Body of pancreas (tissue), 4 donors: ENCODE data around the gene PEPD. TPM values are rescaled to one million over a fixed set of nuclear protein-coding genes. Genes with fewer than 3 reads are reported as not detected.

Experiments
- ATAC-seq: fragments of 150-250 bp; one replicate; pipeline ENCODE4 v1.9.1; 2016
- DNase-seq, 4 donors: peaks; one replicate each; pipeline ENCODE4 v3.0.0-alpha.2; 2019
- H3K27ac ChIP-seq, 4 donors: fragments of 200-600 bp; sonication (generic); 1 replicate in 3 of 4; 2 replicates in 1 of 4; pipeline versions ENCODE4 v1.5.1 to v1.6.1; 2016 to 2019; ENCODE audit warnings: mild to moderate bottlenecking in 1 of 4, mixed read lengths in 1 of 4, moderate library complexity in 1 of 4
- H3K27me3 ChIP-seq, 2 donors: fragments of 200-600 bp; sonication (generic); one replicate each; pipeline ENCODE4 v1.6.0; 2016; ENCODE audit warnings: mild to moderate bottlenecking in 1 of 2
- H3K36me3 ChIP-seq, 2 donors: fragments of 200-600 bp; sonication (generic); replicated peaks in 1 of 2; 2 replicates each; pipeline ENCODE4 v1.5.1; 2016; ENCODE audit warnings: low read depth in 2 of 2; ENCODE audit not compliant: insufficient read depth in 1 of 2
- H3K4me1 ChIP-seq: fragments of 200-600 bp; sonication (generic); one replicate; pipeline ENCODE4 v1.6.0; 2016
- H3K4me3 ChIP-seq, 2 donors: fragments of 200-600 bp; sonication (generic); 1 replicate in 1 of 2; 2 replicates in 1 of 2; pipeline ENCODE4 v1.5.1; 2016 to 2019
- H3K9me3 ChIP-seq, 3 donors: fragments of 200-600 bp; sonication (generic); 1 replicate in 2 of 3; 2 replicates in 1 of 3; pipeline ENCODE4 v1.5.1; 2016
- CTCF ChIP-seq, 7 experiments: fragments of 450-650 bp in 4 of 7; fragments of 200-600 bp in 3 of 7; sonication (generic) in 3 of 7; IDR thresholded peaks; one replicate each; pipeline ENCODE4 v1.5.1; 2016 to 2019; ENCODE audit warnings: antibody characterized with exemption in 7 of 7
- POLR2A ChIP-seq, 3 donors: fragments of 450-650 bp; IDR thresholded peaks; one replicate each; pipeline ENCODE4 v1.6.1; 2016; ENCODE audit warnings: antibody characterized with exemption in 3 of 3, mild to moderate bottlenecking in 2 of 3
- WGBS, 2 donors: methylation state at CpG; one replicate each; pipeline ENCODE4 v1.1.5; 2017; 5-methylcytosine and 5-hydroxymethylcytosine counted together
- intact Hi-C: fragments of 100-400 bp; cut with DNase I; formaldehyde crosslinking; loops from one replicate; pipeline ENCODE4 v1.15.1; 2023
- total RNA-seq, 2 donors: library from RNA; depleted of rRNA; stranded (reverse); fragments of >200 nt; gene quantifications; one replicate each; pipeline ENCODE4 v1.1.0, GENCODE V29; 2016

The PEPD gene
- total RNA-seq, 2 donors from 2014 or later = 33.2 to 54.7 TPM

GRCh38 chr19:33446330-33447293, 75.0 kb downstream of the PEPD start:
- no peaks in the 10 kb centered on the region for H3K27me3 ChIP-seq
- no peak overlapping the region for H3K27ac ChIP-seq
- no peak for ATAC-seq
- H3K9me3 ChIP-seq = no peaks in the 10 kb centered on the region
- H3K4me3 ChIP-seq = no peak overlapping the region
- no peaks in the 10 kb centered on the region for H3K4me1 ChIP-seq
- intact Hi-C loops = no loop called here
- TF ChIP-seq CTCF (IDR thresholded peaks at IDR 0.05) (no peak), POLR2A (IDR thresholded peaks at IDR 0.05) (no peak)
- H3K36me3 ChIP-seq = no peaks in the 10 kb centered on the region
- WGBS, 2 donors = 88 to 89% methylated on average over 13 to 23 of the region's 23 CpGs
- no peak for DNase-seq

- Histone ChIP-seq H3K4me3 (no peak overlapping the region), H3K4me1 (no peaks in the 10 kb centered on the region), H3K9me3 (no peaks in the 10 kb centered on the region), H3K27ac (no peak overlapping the region), H3K36me3 (no peaks in the 10 kb centered on the region), H3K27me3 (no peaks in the 10 kb centered on the region)
- DNase-seq (no peak), ATAC-seq (no peak)
- no peak for TF ChIP-seq POLR2A (IDR thresholded peaks at IDR 0.05)
- TF ChIP-seq CTCF (IDR thresholded peaks at IDR 0.05) = no peak
- WGBS, 2 donors = 84 to 86% methylated on average over 17 of the region's 17 CpGs
- intact Hi-C loops = no loop called here
Observed at GRCh38 chr19:33445442-33446329, 75.9 kb downstream of the PEPD start.

- ATAC-seq (no peak), DNase-seq (no peak)
- H3K36me3 ChIP-seq = no peaks in the 10 kb centered on the region
- H3K27ac ChIP-seq = no peak overlapping the region
- TF ChIP-seq CTCF (IDR thresholded peaks at IDR 0.05) (no peak), POLR2A (IDR thresholded peaks at IDR 0.05) (no peak)
- WGBS, 2 donors = 81 to 85% methylated on average over 12 of the region's 12 CpGs
- H3K9me3 ChIP-seq = no peaks in the 10 kb centered on the region
- no peaks in the 10 kb centered on the region for H3K4me1 ChIP-seq
- no peak overlapping the region for H3K4me3 ChIP-seq
- intact Hi-C loops = no loop called here
- no peaks in the 10 kb centered on the region for H3K27me3 ChIP-seq
Observed at GRCh38 chr19:33444562-33445441, 76.8 kb downstream of the PEPD start.

GRCh38 chr19:33443638-33444561, 77.7 kb downstream of the PEPD start:
- no peaks in the 10 kb centered on the region for H3K4me1 ChIP-seq
- H3K4me3 ChIP-seq = no peak overlapping the region
- DNase-seq (no peak), ATAC-seq (no peak)
- H3K27ac ChIP-seq = no peak overlapping the region
- no peaks in the 10 kb centered on the region for H3K9me3 ChIP-seq
- no peaks in the 10 kb centered on the region for H3K27me3 ChIP-seq
- TF ChIP-seq POLR2A (IDR thresholded peaks at IDR 0.05) (no peak), CTCF (IDR thresholded peaks at IDR 0.05) (no peak)
- intact Hi-C loops = no loop called here
- H3K36me3 ChIP-seq = no peaks in the 10 kb centered on the region
- WGBS, 2 donors = 91 to 92% methylated on average over 32 of the region's 32 CpGs
